BE2C (cell line): ENCODE measurements around the gene BCO2.

Experiments
- DNase-seq: peaks from one replicate; pipeline ENCODE4 v3.0.0-alpha.2; 2020
- H3K27me3 ChIP-seq: fragments of 250-450 bp; sonication (Bioruptor Pico); 2 replicates; pipeline ENCODE4 v1.5.1; 2020; ENCODE audit warnings: mild to moderate bottlenecking
- H3K36me3 ChIP-seq: fragments of 250-450 bp; sonication (Bioruptor Pico); 2 replicates; pipeline ENCODE4 v1.5.1; 2020; ENCODE audit warnings: mild to moderate bottlenecking
- H3K4me1 ChIP-seq: fragments of 250-450 bp; sonication (Bioruptor Pico); 2 replicates; pipeline ENCODE4 v1.5.1; 2020
- H3K4me3 ChIP-seq: 2 replicates; pipeline ENCODE4 v1.5.1; 2011; ENCODE audit warnings: low read depth, low read length
- H3K9me3 ChIP-seq: fragments of 250-450 bp; sonication (Bioruptor Pico); 2 replicates; pipeline ENCODE4 v1.5.1; 2020
- TF ChIP-seq, protein P1 (sequence below): IDR thresholded peaks from 2 replicates; pipeline ENCODE4 v1.5.1; 2012; ENCODE audit warnings: mild to moderate bottlenecking, low read depth, low read length

Gene BCO2

DNA sequence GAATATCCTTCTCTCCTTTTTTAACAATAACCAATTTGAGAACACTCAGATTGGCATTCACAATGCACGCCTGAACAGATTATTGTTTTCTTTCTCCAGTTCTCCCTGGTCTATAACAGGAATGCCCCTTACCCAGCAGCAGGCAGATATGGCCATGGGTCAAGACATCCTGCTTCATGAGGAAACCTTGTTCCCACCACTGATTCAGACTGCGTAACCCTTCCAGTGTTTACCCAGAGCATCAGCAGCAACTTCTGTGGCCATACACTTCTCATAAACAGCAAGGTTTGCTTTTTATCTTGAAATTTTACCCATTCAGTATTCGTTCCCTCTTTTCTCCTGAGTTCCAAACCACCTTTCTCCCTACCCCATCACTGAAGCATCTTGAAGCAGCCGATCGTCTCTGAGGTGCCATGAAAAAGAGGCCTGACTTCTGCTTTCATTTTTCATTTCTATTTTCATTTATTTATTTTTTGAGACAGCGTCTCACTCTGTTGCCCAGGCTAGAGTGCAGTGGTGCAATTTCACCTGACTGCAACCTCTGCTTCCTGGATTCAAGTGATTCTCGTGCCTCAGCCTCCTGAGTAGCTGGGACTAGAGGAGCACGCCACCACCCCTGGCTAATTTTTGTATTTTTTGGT, 60.6 kb downstream of the BCO2 start:
- H3K36me3 ChIP-seq = peaks cover 35% of the 10 kb centered on the region
- H3K9me3 ChIP-seq = no peaks in the 10 kb centered on the region
- no peaks in the 10 kb centered on the region for H3K4me1 ChIP-seq
- no peaks in the 10 kb centered on the region for H3K27me3 ChIP-seq
- DNase-seq = no peak
- H3K4me3 ChIP-seq = no peak overlapping the region
- TF ChIP-seq, protein P1, sequence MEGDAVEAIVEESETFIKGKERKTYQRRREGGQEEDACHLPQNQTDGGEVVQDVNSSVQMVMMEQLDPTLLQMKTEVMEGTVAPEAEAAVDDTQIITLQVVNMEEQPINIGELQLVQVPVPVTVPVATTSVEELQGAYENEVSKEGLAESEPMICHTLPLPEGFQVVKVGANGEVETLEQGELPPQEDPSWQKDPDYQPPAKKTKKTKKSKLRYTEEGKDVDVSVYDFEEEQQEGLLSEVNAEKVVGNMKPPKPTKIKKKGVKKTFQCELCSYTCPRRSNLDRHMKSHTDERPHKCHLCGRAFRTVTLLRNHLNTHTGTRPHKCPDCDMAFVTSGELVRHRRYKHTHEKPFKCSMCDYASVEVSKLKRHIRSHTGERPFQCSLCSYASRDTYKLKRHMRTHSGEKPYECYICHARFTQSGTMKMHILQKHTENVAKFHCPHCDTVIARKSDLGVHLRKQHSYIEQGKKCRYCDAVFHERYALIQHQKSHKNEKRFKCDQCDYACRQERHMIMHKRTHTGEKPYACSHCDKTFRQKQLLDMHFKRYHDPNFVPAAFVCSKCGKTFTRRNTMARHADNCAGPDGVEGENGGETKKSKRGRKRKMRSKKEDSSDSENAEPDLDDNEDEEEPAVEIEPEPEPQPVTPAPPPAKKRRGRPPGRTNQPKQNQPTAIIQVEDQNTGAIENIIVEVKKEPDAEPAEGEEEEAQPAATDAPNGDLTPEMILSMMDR = no peak

DNA sequence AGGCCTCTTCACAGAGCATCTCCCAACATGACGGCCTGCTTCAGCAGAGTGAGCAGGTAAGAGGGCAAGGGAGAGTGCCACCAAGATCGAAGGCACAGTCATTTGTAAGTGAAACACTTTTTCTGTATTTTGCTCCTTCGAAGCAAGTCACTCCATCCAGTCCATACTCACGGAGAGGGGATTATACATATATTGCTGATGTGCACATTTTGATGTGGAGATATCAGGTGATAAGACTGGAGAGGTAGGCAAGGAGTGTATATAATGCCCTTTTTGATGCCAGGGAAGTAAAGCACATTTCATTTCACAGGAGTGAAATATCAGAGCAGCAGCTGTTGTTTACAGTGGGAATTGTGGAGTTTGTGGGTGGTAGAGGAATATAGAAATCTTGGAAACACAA, 62.1 kb downstream of the BCO2 start:
- peaks cover 35% of the 10 kb centered on the region for H3K36me3 ChIP-seq
- TF ChIP-seq, protein P1 = no peak
- DNase-seq = no peak

DNA sequence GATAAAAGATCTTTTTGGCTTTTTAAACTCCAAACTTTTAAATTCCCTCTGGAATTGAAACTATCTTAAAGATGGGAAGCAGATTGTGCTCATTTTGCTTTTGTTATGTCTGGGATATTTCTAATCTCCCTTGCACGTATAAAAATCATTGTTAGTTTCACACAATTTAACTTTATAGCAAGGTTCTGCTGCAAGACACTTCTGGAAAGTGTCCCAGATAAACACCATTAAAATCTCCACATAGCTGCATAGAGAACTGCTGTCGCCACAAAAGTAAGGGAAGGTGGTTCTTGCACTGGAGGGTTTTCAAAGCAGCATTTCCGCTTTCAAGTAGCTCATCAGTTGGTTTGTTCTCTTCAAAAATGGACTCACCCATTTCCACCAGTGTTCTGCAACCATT, 62.7 kb downstream of the BCO2 start:
- peaks cover 35% of the 10 kb centered on the region for H3K36me3 ChIP-seq
- H3K4me1 ChIP-seq = no peaks in the 10 kb centered on the region
- H3K27me3 ChIP-seq = no peaks in the 10 kb centered on the region
- no peak for DNase-seq
- H3K9me3 ChIP-seq = no peaks in the 10 kb centered on the region
- TF ChIP-seq, protein P1 = no peak
- no peak overlapping the region for H3K4me3 ChIP-seq

More for the DNA sequence above, 62.1 kb downstream of the BCO2 start:
- H3K4me3 ChIP-seq = no peak overlapping the region
- H3K9me3 ChIP-seq = no peaks in the 10 kb centered on the region
- no peaks in the 10 kb centered on the region for H3K27me3 ChIP-seq
- H3K4me1 ChIP-seq = no peaks in the 10 kb centered on the region

DNA sequence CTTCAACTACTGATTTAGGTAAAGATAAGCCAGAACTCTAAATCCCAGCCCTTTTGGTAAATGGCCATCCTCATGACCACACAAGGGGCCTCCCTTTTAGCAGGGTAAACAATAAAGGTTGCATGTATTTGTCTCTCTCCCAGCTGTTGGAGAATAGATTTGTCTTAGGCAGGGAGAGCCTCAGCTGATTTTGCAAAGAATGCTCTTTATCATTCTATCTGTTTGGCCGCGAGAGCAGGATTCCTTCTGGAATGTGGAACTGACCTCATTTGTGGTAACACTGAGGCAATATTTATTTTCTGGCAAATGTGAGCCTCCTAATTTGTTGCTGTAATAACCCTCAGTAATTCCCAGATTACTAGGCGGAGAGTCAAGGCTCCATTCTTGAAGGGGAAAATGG, 66.2 kb downstream of the BCO2 start:
- peaks cover 17% of the 10 kb centered on the region for H3K36me3 ChIP-seq
- no peak for DNase-seq
- TF ChIP-seq, protein P1 = no peak

DNA sequence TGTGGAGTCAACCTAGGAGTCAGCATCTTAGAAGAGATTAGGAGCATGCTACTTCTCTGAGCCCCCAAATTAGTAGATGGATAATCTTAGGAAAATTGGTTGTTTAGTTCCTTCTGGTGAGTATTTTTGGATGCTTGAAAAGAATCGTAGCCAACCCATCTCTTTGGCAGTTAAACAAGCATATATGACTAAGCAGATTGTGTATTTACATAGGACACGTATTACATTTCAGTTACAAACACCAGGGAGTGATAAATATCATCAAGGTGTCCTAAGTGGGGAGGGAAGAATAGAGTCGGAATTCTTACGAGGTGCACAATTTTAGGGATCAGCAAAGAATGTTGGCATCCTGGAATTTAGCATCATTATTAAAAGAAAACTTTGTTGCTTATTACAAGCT, 71.9 kb downstream of the BCO2 start:
- no peak overlapping the region for H3K4me3 ChIP-seq
- H3K9me3 ChIP-seq = no peaks in the 10 kb centered on the region
- TF ChIP-seq, protein P1 = no peak
- no peaks in the 10 kb centered on the region for H3K27me3 ChIP-seq
- H3K36me3 ChIP-seq = no peaks in the 10 kb centered on the region
- no peaks in the 10 kb centered on the region for H3K4me1 ChIP-seq
- DNase-seq = no peak

More for the DNA sequence above, 66.2 kb downstream of the BCO2 start:
- Histone ChIP-seq H3K4me3 (no peak overlapping the region), H3K9me3 (no peaks in the 10 kb centered on the region), H3K4me1 (no peaks in the 10 kb centered on the region), H3K27me3 (no peaks in the 10 kb centered on the region)

DNA sequence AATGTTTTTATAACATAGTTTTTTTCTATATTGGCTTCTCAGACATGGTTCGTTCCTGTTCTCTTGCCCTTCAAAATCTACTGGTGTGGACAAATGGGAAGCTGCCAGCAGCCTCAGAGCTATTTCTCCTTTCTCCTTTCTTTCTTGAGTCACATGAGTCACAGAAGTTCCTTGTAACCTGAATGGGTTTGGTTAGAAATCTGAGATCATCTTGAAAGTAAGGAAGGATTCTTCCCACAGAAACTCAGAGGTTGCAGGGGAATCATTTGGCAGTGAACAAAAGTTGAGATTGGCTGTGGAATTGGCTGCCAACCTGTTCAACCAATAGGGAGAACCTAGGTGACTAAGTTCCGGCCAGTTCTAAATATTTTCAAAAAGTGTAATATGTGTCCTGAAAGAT, 72.9 kb downstream of the BCO2 start:
- H3K36me3 ChIP-seq = no peaks in the 10 kb centered on the region
- no peaks in the 10 kb centered on the region for H3K9me3 ChIP-seq
- H3K27me3 ChIP-seq = no peaks in the 10 kb centered on the region
- TF ChIP-seq, protein P1 = no peak
- no peak for DNase-seq
- H3K4me3 ChIP-seq = no peak overlapping the region
- H3K4me1 ChIP-seq = no peaks in the 10 kb centered on the region
